ENCODE data around the gene GAL3ST2.
"Not testable (repeated sequence)": the region's sequence is repeated elsewhere in the genome, so short reads cannot be mapped to it uniquely, and the experiment has no call there.

Gene GAL3ST2

GRCh38 chr2:241788135-241788534, 11.5 kb downstream of the GAL3ST2 start:
- H3K4me3 ChIP-seq (ENCODE audit: low read depth, low read length), result no peak overlapping the region
- TF ChIP-seq, protein P1, sequence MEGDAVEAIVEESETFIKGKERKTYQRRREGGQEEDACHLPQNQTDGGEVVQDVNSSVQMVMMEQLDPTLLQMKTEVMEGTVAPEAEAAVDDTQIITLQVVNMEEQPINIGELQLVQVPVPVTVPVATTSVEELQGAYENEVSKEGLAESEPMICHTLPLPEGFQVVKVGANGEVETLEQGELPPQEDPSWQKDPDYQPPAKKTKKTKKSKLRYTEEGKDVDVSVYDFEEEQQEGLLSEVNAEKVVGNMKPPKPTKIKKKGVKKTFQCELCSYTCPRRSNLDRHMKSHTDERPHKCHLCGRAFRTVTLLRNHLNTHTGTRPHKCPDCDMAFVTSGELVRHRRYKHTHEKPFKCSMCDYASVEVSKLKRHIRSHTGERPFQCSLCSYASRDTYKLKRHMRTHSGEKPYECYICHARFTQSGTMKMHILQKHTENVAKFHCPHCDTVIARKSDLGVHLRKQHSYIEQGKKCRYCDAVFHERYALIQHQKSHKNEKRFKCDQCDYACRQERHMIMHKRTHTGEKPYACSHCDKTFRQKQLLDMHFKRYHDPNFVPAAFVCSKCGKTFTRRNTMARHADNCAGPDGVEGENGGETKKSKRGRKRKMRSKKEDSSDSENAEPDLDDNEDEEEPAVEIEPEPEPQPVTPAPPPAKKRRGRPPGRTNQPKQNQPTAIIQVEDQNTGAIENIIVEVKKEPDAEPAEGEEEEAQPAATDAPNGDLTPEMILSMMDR (IDR thresholded peaks at IDR 0.05), result no peak
- H3K27me3 ChIP-seq (ENCODE audit: control insufficient read depth, insufficient read depth, low read length), result no peaks in the 10 kb centered on the region
- H3K27ac ChIP-seq, result no peak overlapping the region
- H2AFZ ChIP-seq, result no peak overlapping the region
- no peaks in the 10 kb centered on the region for H3K36me3 ChIP-seq (ENCODE audit: control insufficient read depth, insufficient read depth, low read length)
- H3K4me1 ChIP-seq, result no peaks in the 10 kb centered on the region
- no peak overlapping the region for H3K9ac ChIP-seq
- H3K79me2 ChIP-seq, result no peaks in the 10 kb centered on the region
- no peaks in the 10 kb centered on the region for H3K9me3 ChIP-seq (ENCODE audit: control insufficient read depth, low read length)
- H3K4me2 ChIP-seq (ENCODE audit: low read length), result no peak overlapping the region

GRCh38 chr2:241788572-241788971, 11.9 kb downstream of the GAL3ST2 start:
- Histone ChIP-seq H2AFZ (no peak overlapping the region), H3K4me1 (no peaks in the 10 kb centered on the region), H3K27ac (no peak overlapping the region), H3K27me3 (ENCODE audit: control insufficient read depth, insufficient read depth, low read length) (no peaks in the 10 kb centered on the region), H3K9ac (no peak overlapping the region), H3K79me2 (no peaks in the 10 kb centered on the region), H3K36me3 (ENCODE audit: control insufficient read depth, insufficient read depth, low read length) (no peaks in the 10 kb centered on the region), H3K4me2 (ENCODE audit: low read length) (no peak overlapping the region), H3K4me3 (ENCODE audit: low read depth, low read length) (no peak overlapping the region), H3K9me3 (ENCODE audit: control insufficient read depth, low read length) (no peaks in the 10 kb centered on the region)
- TF ChIP-seq, protein P1 (IDR thresholded peaks at IDR 0.05), result no peak

- H3K27me3 ChIP-seq (ENCODE audit: control insufficient read depth, insufficient read depth, low read length), result not testable (repeated sequence)
Observed at GRCh38 chr2:241791385-241791784, 14.8 kb downstream of the GAL3ST2 start.

GRCh38 chr2:241793385-241793784, 16.8 kb downstream of the GAL3ST2 start:
- no peaks in the 10 kb centered on the region for H3K27me3 ChIP-seq (ENCODE audit: control insufficient read depth, insufficient read depth, low read length)
- H3K9me3 ChIP-seq (ENCODE audit: control insufficient read depth, low read length), result no peaks in the 10 kb centered on the region
- H3K79me2 ChIP-seq, result no peaks in the 10 kb centered on the region
- H3K4me2 ChIP-seq (ENCODE audit: low read length), result no peak overlapping the region
- H3K27ac ChIP-seq, result no peak overlapping the region
- no peak overlapping the region for H2AFZ ChIP-seq
- H3K4me3 ChIP-seq (ENCODE audit: low read depth, low read length), result no peak overlapping the region
- no peaks in the 10 kb centered on the region for H3K4me1 ChIP-seq
- TF ChIP-seq, protein P1 (IDR thresholded peaks at IDR 0.05), result no peak
- H3K36me3 ChIP-seq (ENCODE audit: control insufficient read depth, insufficient read depth, low read length), result no peaks in the 10 kb centered on the region
- no peak overlapping the region for H3K9ac ChIP-seq

More at GRCh38 chr2:241791385-241791784, 14.8 kb downstream of the GAL3ST2 start:
- not testable (repeated sequence) for H3K27ac ChIP-seq; H3K79me2 ChIP-seq; H3K36me3 ChIP-seq (ENCODE audit: control insufficient read depth, insufficient read depth, low read length); H3K4me1 ChIP-seq; H3K9me3 ChIP-seq (ENCODE audit: control insufficient read depth, low read length); H3K4me2 ChIP-seq (ENCODE audit: low read length); H2AFZ ChIP-seq; H3K4me3 ChIP-seq (ENCODE audit: low read depth, low read length); H3K9ac ChIP-seq

DNA sequence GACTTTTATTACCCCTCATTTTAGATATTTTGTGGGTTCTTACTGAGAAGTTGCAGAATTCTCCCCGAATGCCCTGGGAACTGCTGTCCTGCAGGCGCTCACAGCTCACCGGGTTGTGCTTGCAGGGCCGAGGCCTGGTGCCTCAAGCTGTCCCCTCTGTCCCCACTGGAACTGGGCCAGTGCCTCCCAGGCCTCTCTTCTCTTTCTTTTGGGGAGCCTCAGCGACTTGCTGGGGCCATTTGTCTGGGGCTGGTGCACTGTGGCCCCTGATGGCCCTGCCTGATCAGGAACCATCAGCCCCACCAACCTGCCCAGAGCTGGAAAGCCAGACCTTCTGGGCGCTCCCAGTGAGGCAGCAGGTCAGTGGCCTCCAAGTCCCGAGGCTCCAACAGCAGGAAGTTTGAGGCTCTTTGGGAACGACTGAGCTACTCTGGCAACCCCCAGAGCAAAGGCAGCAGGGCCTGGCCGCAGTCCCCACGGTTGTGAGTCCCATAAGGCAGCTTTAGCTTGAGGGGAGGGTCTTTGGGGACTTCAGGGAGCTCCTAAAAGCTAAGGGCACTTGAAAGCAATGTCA, 17.7 kb downstream of the GAL3ST2 start:
- H3K9ac ChIP-seq, result no peak overlapping the region

More for the DNA sequence above, 17.7 kb downstream of the GAL3ST2 start:
- Histone ChIP-seq H3K4me2 (ENCODE audit: low read length) (no peak overlapping the region), H3K9me3 (ENCODE audit: control insufficient read depth, low read length) (no peaks in the 10 kb centered on the region), H3K27ac (no peak overlapping the region), H3K4me1 (no peaks in the 10 kb centered on the region), H3K79me2 (no peaks in the 10 kb centered on the region), H3K36me3 (ENCODE audit: control insufficient read depth, insufficient read depth, low read length) (no peaks in the 10 kb centered on the region), H3K27me3 (ENCODE audit: control insufficient read depth, insufficient read depth, low read length) (no peaks in the 10 kb centered on the region), H3K4me3 (ENCODE audit: low read depth, low read length) (no peak overlapping the region), H2AFZ (no peak overlapping the region)
- TF ChIP-seq, protein P1 (IDR thresholded peaks at IDR 0.05), result no peak

Measured in parathyroid adenoma (tissue), 2 donors.